ENCODE data around the gene STAG3. TPM values are rescaled to one million over a fixed set of nuclear protein-coding genes. Genes with fewer than 3 reads are reported as not detected.

Gene STAG3
- total RNA-seq, 4 donors from 2014 or later, result 0.28 to 1.7 (median 0.85) TPM

- TF ChIP-seq CTCF (IDR thresholded peaks at IDR 0.05), result no peak
- DNase-seq (ENCODE audit: low spot score) (no peak), ATAC-seq (ENCODE audit: low FRiP score) (no peak)
Observed at GRCh38 chr7:100152404-100152803, 25.3 kb upstream of the STAG3 start.

GRCh38 chr7:100152937-100153666 lies 24.6 kb upstream of the STAG3 start:
- TF ChIP-seq CTCF (IDR thresholded peaks at IDR 0.05), result no peak
- no peak for ATAC-seq (ENCODE audit: low FRiP score)
- DNase-seq (ENCODE audit: low spot score), result no peak

GRCh38 chr7:100153708-100154535 lies 23.8 kb upstream of the STAG3 start:
- TF ChIP-seq CTCF (IDR thresholded peaks at IDR 0.05), result no peak
- ATAC-seq (ENCODE audit: low FRiP score) (no peak), DNase-seq (ENCODE audit: low spot score) (no peak)

- DNase-seq (ENCODE audit: low spot score) (no peak), ATAC-seq (ENCODE audit: low FRiP score) (no peak)
- no peak for TF ChIP-seq CTCF (IDR thresholded peaks at IDR 0.05)
Observed at GRCh38 chr7:100154651-100155491, 22.8 kb upstream of the STAG3 start.

GRCh38 chr7:100155553-100156317 lies 22.0 kb upstream of the STAG3 start:
- no peak for ATAC-seq (ENCODE audit: low FRiP score)
- no peak for DNase-seq (ENCODE audit: low spot score)
- TF ChIP-seq CTCF (IDR thresholded peaks at IDR 0.05), result no peak

- TF ChIP-seq CTCF (IDR thresholded peaks at IDR 0.05), result no peak
- DNase-seq (ENCODE audit: low spot score), result no peak
- ATAC-seq (ENCODE audit: low FRiP score), result no peak
Observed at GRCh38 chr7:100156331-100157068, 21.2 kb upstream of the STAG3 start.
